Suprapubic skin (tissue), 4 donors: ENCODE data around the gene ZCCHC8. TPM values are rescaled to one million over a fixed set of nuclear protein-coding genes. Genes with fewer than 3 reads are reported as not detected.

Experiments
- DNase-seq, 2 donors: peaks; one replicate each; pipeline ENCODE4 v3.0.0-alpha.2; 2019; ENCODE audit warnings: low spot score in 2 of 2
- H3K27ac ChIP-seq: fragments of 200-600 bp; sonication (generic); one replicate; pipeline ENCODE4 v1.5.1; 2019
- H3K27me3 ChIP-seq: fragments of 200-600 bp; sonication (generic); one replicate; pipeline ENCODE4 v1.5.1; 2019
- H3K36me3 ChIP-seq: fragments of 200-600 bp; sonication (generic); one replicate; pipeline ENCODE4 v1.5.1; 2019
- H3K4me1 ChIP-seq: fragments of 200-600 bp; sonication (generic); one replicate; pipeline ENCODE4 v1.5.1; 2019
- H3K4me3 ChIP-seq: fragments of 200-600 bp; sonication (generic); one replicate; pipeline ENCODE4 v1.5.1; 2019; ENCODE audit warnings: mild to moderate bottlenecking
- H3K9me3 ChIP-seq: fragments of 200-600 bp; sonication (generic); one replicate; pipeline ENCODE4 v1.5.1; 2019
- CTCF ChIP-seq, 2 donors: fragments of 200-600 bp in 1 of 2; fragments of 450-650 bp in 1 of 2; sonication (generic) in 1 of 2; IDR thresholded peaks; one replicate each; pipeline ENCODE4 v1.5.1; 2016 to 2019; ENCODE audit warnings: antibody characterized with exemption in 2 of 2, mild to moderate bottlenecking in 1 of 2, moderate library complexity in 1 of 2
- EP300 ChIP-seq: sonication (generic); formaldehyde crosslinking; IDR thresholded peaks from one replicate; pipeline ENCODE4 v1.6.1; 2017; ENCODE audit warnings: antibody characterized with exemption
- POLR2A ChIP-seq, 2 donors: fragments of 450-650 bp; IDR thresholded peaks; one replicate each; pipeline ENCODE4 v1.6.1; 2017; ENCODE audit warnings: antibody characterized with exemption in 2 of 2, mild to moderate bottlenecking in 2 of 2, moderate library complexity in 2 of 2
- POLR2AphosphoS5 ChIP-seq, 3 donors: sonication (generic); formaldehyde crosslinking; IDR thresholded peaks; one replicate each; pipeline ENCODE4 v1.6.1; 2017; ENCODE audit warnings: antibody characterized with exemption in 3 of 3
- WGBS: methylation state at CpG from one replicate; pipeline ENCODE4 v1.1.5; 2018; 5-methylcytosine and 5-hydroxymethylcytosine counted together
- total RNA-seq, 4 donors: library from RNA; depleted of rRNA; stranded (reverse); fragments of >200 nt; gene quantifications; one replicate each; pipeline ENCODE4 v1.1.0, GENCODE V29; 2016

Gene ZCCHC8
- total RNA-seq, 4 donors from 2014 or later, result 21.5 to 49.7 (median 30.2) TPM

GRCh38 chr12:122537021-122537420, 36.3 kb upstream of the ZCCHC8 start:
- Histone ChIP-seq H3K27ac (no peak overlapping the region), H3K4me3 (no peak overlapping the region), H3K9me3 (no peaks in the 10 kb centered on the region), H3K36me3 (peaks cover 22% of the 10 kb centered on the region), H3K27me3 (no peaks in the 10 kb centered on the region), H3K4me1 (no peaks in the 10 kb centered on the region)
- WGBS, result 97% methylated on average over 4 of the region's 4 CpGs
- DNase-seq, result no peak
- no peak for TF ChIP-seq CTCF (IDR thresholded peaks at IDR 0.05)
- TF ChIP-seq EP300, result no peak
- no peak for TF ChIP-seq POLR2AphosphoS5 (IDR thresholded peaks at IDR 0.05)
- no peak for TF ChIP-seq POLR2A (IDR thresholded peaks at IDR 0.05)

GRCh38 chr12:122533856-122534255, 33.1 kb upstream of the ZCCHC8 start:
- H3K27me3 ChIP-seq, result no peaks in the 10 kb centered on the region
- 72% methylated on average over 2 of the region's 2 CpGs for WGBS
- no peak overlapping the region for H3K4me3 ChIP-seq
- TF ChIP-seq EP300, result no peak
- no peak for TF ChIP-seq POLR2A (IDR thresholded peaks at IDR 0.05)
- TF ChIP-seq CTCF (IDR thresholded peaks at IDR 0.05), result no peak
- H3K36me3 ChIP-seq, result peaks cover 14% of the 10 kb centered on the region
- DNase-seq, result no peak
- H3K4me1 ChIP-seq, result no peaks in the 10 kb centered on the region
- H3K27ac ChIP-seq, result no peak overlapping the region
- H3K9me3 ChIP-seq, result no peaks in the 10 kb centered on the region

GRCh38 chr12:122528992-122529391, 28.3 kb upstream of the ZCCHC8 start:
- WGBS, result 98% methylated on average over 6 of the region's 6 CpGs
- Histone ChIP-seq H3K4me1 (peaks cover 28% of the 10 kb centered on the region), H3K27ac (no peak overlapping the region), H3K4me3 (no peak overlapping the region), H3K27me3 (no peaks in the 10 kb centered on the region), H3K9me3 (no peaks in the 10 kb centered on the region), H3K36me3 (no peaks in the 10 kb centered on the region)
- no peak for DNase-seq
- no peak for TF ChIP-seq EP300
- TF ChIP-seq CTCF (IDR thresholded peaks at IDR 0.05), result no peak
- TF ChIP-seq POLR2A (IDR thresholded peaks at IDR 0.05), result no peak
- TF ChIP-seq POLR2AphosphoS5 (IDR thresholded peaks at IDR 0.05), result no peak

GRCh38 chr12:122528582-122528981, 27.9 kb upstream of the ZCCHC8 start:
- Histone ChIP-seq H3K27me3 (no peaks in the 10 kb centered on the region), H3K9me3 (no peaks in the 10 kb centered on the region), H3K36me3 (no peaks in the 10 kb centered on the region), H3K4me1 (peaks cover 32% of the 10 kb centered on the region), H3K27ac (no peak overlapping the region), H3K4me3 (no peak overlapping the region)
- 97% methylated on average over 7 of the region's 7 CpGs for WGBS
- no peak for TF ChIP-seq POLR2A (IDR thresholded peaks at IDR 0.05)
- TF ChIP-seq EP300, result no peak
- TF ChIP-seq POLR2AphosphoS5 (IDR thresholded peaks at IDR 0.05), result no peak
- TF ChIP-seq CTCF (IDR thresholded peaks at IDR 0.05), result no peak
- DNase-seq, result no peak

GRCh38 chr12:122527478-122527944, 26.8 kb upstream of the ZCCHC8 start:
- TF ChIP-seq POLR2A (IDR thresholded peaks at IDR 0.05), result no peak
- TF ChIP-seq EP300, result no peak
- TF ChIP-seq CTCF (IDR thresholded peaks at IDR 0.05), result no peak
- no peak for TF ChIP-seq POLR2AphosphoS5 (IDR thresholded peaks at IDR 0.05)
- Histone ChIP-seq H3K4me1 (peaks cover 43% of the 10 kb centered on the region), H3K27me3 (no peaks in the 10 kb centered on the region), H3K9me3 (no peaks in the 10 kb centered on the region), H3K36me3 (no peaks in the 10 kb centered on the region), H3K27ac (peak overlapping the region; percentile 99), H3K4me3 (peak overlapping the region; percentile 72)
- no peak for DNase-seq
- WGBS, result under 1% methylated on average over 21 of the region's 21 CpGs
